Measurements from ENCODE around the gene NCAM1. TPM values are rescaled to one million over a fixed set of nuclear protein-coding genes. Genes with fewer than 3 reads are reported as not detected.

NCAM1 gene
- total and polyA plus RNA-seq, 2 of the 13 experiments (the other 11 are each of a cell fraction or from before 2014, with no cell fraction given): 0.05 TPM; not detected in 1

DNA sequence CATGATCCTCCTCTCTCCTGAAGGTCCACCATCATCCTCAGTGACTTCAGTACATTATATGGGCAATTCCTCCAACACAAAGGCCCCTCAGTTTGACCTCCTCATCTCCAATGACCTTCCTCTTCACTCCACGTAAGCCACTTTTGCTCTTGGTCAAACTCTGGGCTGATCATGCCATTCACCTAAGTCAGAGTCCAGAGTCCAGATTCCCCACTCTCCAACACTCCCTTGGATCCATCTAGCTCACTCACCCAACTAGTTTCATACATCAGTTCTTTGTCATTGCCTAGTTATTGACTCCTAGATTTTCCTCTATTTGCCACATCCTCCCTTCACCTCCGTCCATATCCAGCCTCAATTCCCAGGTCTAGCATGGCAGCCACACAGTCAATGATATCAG lies 322.7 kb downstream of the NCAM1 start:
- no peaks in the 10 kb centered on the region for H4K20me1 ChIP-seq (ENCODE audit: insufficient read depth, low read length)
- ATAC-seq (peak; percentile 52; the same call in 1 of the 3 replicates), FAIRE-seq (no peak), DNase-seq (ENCODE audit: low spot score) (peak; percentile 29)
- BruUV-seq (replicated peaks): no TSS peak
- H2AFZ ChIP-seq (ENCODE audit: low read length): no peak overlapping the region
- H3K27ac ChIP-seq (ENCODE audit: extremely low read length, insufficient read depth, low read length): no peak overlapping the region
- no peak overlapping the region for H3K9ac ChIP-seq (ENCODE audit: insufficient read depth, low read depth, low read length)
- POLR2A ChIA-PET: no interaction called here
- no peaks in the 10 kb centered on the region for H3K9me3 ChIP-seq (ENCODE audit: low read length)
- H3K4me3 ChIP-seq (replicated peaks in 1 of 3; ENCODE audit: insufficient read depth in 1 of 3, low read depth in 2 of 3, low read length in 3 of 3): no peak overlapping the region
- H3K79me2 ChIP-seq (ENCODE audit: insufficient read depth, low read length): no peaks in the 10 kb centered on the region
- peaks cover 27% of the 10 kb centered on the region for H3K4me1 ChIP-seq (ENCODE audit: insufficient read depth, low read length)
- in situ Hi-C loops (cut with HindIII; ENCODE audit: extremely low pct_ligation_motif_present, low pct_unique_long_range_greater_than_20kb) (loop anchor here (10.0 to 25.0 kb wide), 2 partner anchors 447 to 999 kb away; no protein-coding TSS in a partner anchor), intact Hi-C loops (cut with micrococcal nuclease; ENCODE audit: unreplicated experiment) (loop anchor here (10.0 kb wide), 1 partner anchor 1069 kb away; no protein-coding TSS in a partner anchor)
- no peak overlapping the region for H3K4me2 ChIP-seq (ENCODE audit: low read depth, low read length)
- WGBS (ENCODE audit: low lambda C conversion rate): 4% methylated on average over 2 of the region's 2 CpGs
- TF ChIP-seq, protein P1, sequence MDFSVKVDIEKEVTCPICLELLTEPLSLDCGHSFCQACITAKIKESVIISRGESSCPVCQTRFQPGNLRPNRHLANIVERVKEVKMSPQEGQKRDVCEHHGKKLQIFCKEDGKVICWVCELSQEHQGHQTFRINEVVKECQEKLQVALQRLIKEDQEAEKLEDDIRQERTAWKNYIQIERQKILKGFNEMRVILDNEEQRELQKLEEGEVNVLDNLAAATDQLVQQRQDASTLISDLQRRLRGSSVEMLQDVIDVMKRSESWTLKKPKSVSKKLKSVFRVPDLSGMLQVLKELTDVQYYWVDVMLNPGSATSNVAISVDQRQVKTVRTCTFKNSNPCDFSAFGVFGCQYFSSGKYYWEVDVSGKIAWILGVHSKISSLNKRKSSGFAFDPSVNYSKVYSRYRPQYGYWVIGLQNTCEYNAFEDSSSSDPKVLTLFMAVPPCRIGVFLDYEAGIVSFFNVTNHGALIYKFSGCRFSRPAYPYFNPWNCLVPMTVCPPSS (IDR thresholded peaks at IDR 0.05): no peak
- TF ChIP-seq SIN3A (IDR thresholded peaks at IDR 0.05; ENCODE audit: borderline replicate concordance, low read depth, low read length): no peak
- TF ChIP-seq ZNF644 (CRISPR knock-in tag; IDR thresholded peaks at IDR 0.05; ENCODE audit: low read depth): 0 out of 2 replicates have a peak, but pooled peaks have one; percentile 51
- TF ChIP-seq HNF4A (CRISPR knock-in tag; IDR thresholded peaks at IDR 0.05): peak; percentile 41
- CTCF ChIA-PET (ENCODE audit: low intra/inter-chr PET ratio, low total read pairs): no interaction called here
- H3K27me3 ChIP-seq (ENCODE audit: control insufficient read depth in 1 of 2, insufficient read depth in 2 of 2, low read length in 2 of 2): no peaks in the 10 kb centered on the region
- no peaks in the 10 kb centered on the region for H3K36me3 ChIP-seq (replicated peaks in 1 of 2; ENCODE audit: control insufficient read depth in 1 of 2, insufficient read depth in 2 of 2, low read length in 2 of 2)

DNA sequence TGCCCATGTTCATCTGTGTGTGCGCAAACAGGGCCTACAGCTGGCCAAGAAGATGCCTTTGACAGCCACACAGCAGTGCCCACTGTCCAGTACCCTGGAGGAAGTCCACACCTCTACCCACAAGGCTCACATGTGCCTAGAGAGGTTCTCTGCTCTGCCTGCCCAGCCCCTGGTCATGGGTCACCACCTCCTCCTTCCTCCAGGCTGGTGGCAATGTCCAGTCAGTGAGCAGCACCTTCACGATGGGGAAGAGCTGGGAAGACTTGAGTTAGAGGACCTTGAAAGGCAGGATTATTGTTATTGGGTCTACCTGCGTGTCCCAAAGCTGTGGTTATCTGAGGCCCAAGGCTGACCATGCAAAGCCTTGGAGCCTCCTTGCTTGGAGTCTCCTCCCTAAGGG lies 324.8 kb downstream of the NCAM1 start:
- Histone ChIP-seq H3K36me3 (replicated peaks in 1 of 2; ENCODE audit: control insufficient read depth in 1 of 2, insufficient read depth in 2 of 2, low read length in 2 of 2) (no peaks in the 10 kb centered on the region), H3K4me2 (ENCODE audit: low read depth, low read length) (no peak overlapping the region), H3K4me1 (ENCODE audit: insufficient read depth, low read length) (peaks cover 33% of the 10 kb centered on the region), H3K27ac (ENCODE audit: extremely low read length, insufficient read depth, low read length) (no peak overlapping the region), H3K27me3 (ENCODE audit: control insufficient read depth in 1 of 2, insufficient read depth in 2 of 2, low read length in 2 of 2) (no peaks in the 10 kb centered on the region; a peak in 1 of 5 replicates), H4K20me1 (ENCODE audit: insufficient read depth, low read length) (no peaks in the 10 kb centered on the region), H2AFZ (ENCODE audit: low read length) (no peak overlapping the region), H3K9ac (ENCODE audit: insufficient read depth, low read depth, low read length) (no peak overlapping the region), H3K4me3 (replicated peaks in 1 of 3; ENCODE audit: insufficient read depth in 1 of 3, low read depth in 2 of 3, low read length in 3 of 3) (no peak overlapping the region), H3K79me2 (ENCODE audit: insufficient read depth, low read length) (no peaks in the 10 kb centered on the region), H3K9me3 (ENCODE audit: low read length) (no peaks in the 10 kb centered on the region)
- no TSS peak for BruUV-seq (replicated peaks)
- TF ChIP-seq, protein P2, sequence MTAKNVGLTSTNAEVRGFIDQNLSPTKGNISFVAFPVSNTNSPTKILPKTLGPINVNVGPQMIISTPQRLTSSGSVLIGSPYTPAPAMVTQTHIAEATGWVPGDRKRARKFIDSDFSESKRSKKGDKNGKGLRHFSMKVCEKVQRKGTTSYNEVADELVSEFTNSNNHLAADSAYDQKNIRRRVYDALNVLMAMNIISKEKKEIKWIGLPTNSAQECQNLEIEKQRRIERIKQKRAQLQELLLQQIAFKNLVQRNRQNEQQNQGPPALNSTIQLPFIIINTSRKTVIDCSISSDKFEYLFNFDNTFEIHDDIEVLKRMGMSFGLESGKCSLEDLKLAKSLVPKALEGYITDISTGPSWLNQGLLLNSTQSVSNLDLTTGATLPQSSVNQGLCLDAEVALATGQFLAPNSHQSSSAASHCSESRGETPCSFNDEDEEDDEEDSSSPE (CRISPR knock-in tag; IDR thresholded peaks at IDR 0.05): no peak
- no peak for TF ChIP-seq TEAD2 (CRISPR knock-in tag; IDR thresholded peaks at IDR 0.05)
- 71% methylated on average over 3 of the region's 3 CpGs for WGBS (ENCODE audit: low lambda C conversion rate)
- ChIA-PET CTCF (ENCODE audit: low intra/inter-chr PET ratio, low total read pairs) (no interaction called here), POLR2A (no interaction called here)
- DNase-seq (ENCODE audit: low spot score) (no peak), ATAC-seq (no peak), FAIRE-seq (no peak)
- in situ Hi-C loops (cut with HindIII; ENCODE audit: extremely low pct_ligation_motif_present, low pct_unique_long_range_greater_than_20kb): loop anchor here (10.0 to 25.0 kb wide), 2 partner anchors 449 to 1001 kb away; no protein-coding TSS in a partner anchor
- intact Hi-C loops (cut with micrococcal nuclease; ENCODE audit: unreplicated experiment): loop anchor here (10.0 kb wide), 1 partner anchor 1071 kb away; no protein-coding TSS in a partner anchor
